Neural cell (in vitro differentiated cells): ENCODE data around the gene F2.

ENCODE experiments used
- CTCF ChIP-seq: fragments of 450-650 bp; IDR thresholded peaks from 2 replicates; pipeline ENCODE4 v1.5.1; 2014; ENCODE audit warnings: antibody characterized with exemption, mild to moderate bottlenecking, moderate library complexity; ENCODE audit not compliant: poor library complexity, severe bottlenecking
- EP300 ChIP-seq: fragments of 450-650 bp; conservative IDR thresholded peaks from 2 replicates; pipeline ENCODE4 v1.6.1; 2014; ENCODE audit warnings: antibody characterized with exemption, mild to moderate bottlenecking, moderate library complexity; ENCODE audit not compliant: poor library complexity, severe bottlenecking
- RAD21 ChIP-seq: fragments of 450-650 bp; conservative IDR thresholded peaks from 2 replicates; pipeline ENCODE4 v1.6.1; 2014; ENCODE audit warnings: antibody characterized with exemption, mild to moderate bottlenecking, moderate library complexity

DNA sequence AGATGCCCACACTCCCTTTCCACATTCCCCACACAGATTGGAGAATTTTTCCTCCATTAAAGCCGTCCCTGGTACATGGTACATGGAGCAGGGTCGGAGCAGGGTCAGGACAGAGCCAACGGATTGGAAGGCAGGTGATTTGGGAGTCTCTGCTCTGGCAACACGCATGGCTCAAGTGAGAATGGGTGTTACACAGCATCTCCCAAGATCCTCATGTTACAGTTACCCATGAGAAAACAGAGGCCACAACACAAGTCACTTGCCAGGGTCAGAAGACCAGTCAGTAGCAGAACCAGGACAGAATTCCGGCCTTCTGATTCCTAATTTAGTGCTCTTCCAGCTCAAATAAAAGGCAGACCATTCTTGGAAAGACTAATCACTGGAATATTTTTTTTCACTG, 7.7 kb upstream of the F2 start:
- TF ChIP-seq RAD21 (no peak), CTCF (no peak), EP300 (no peak)
